Endothelial cell of umbilical vein (primary cell): ENCODE results near the gene CKS1B. TPM values are rescaled to one million over a fixed set of nuclear protein-coding genes. Genes with fewer than 3 reads are reported as not detected.

Experiments
- BruUV-seq: library from RNA; stranded (reverse); fragments of 400-500 nt; replicated peaks from 2 replicates; lab custom pipeline; 2021; lab: Mats Ljungman, UMichigan
- CTCF ChIA-PET: fragments of 300-600, 350-600 bp; sonication (Branson Sonifier 250); formaldehyde crosslinking; loops from one replicate; lab custom pipeline; 2021; ENCODE audit warnings: antibody characterized with exemption, inconsistent platforms; lab: Charles Lee
- POLR2A ChIA-PET: fragments of 300-600, 350-600 bp; sonication (Branson Sonifier 250); formaldehyde crosslinking; loops from one replicate; lab custom pipeline; 2021; ENCODE audit warnings: antibody characterized with exemption, inconsistent platforms; lab: Charles Lee
- DNase-seq: peaks from one replicate; pipeline ENCODE4 v3.0.0-alpha.2; 2011; ENCODE audit warnings: low read depth, low spot score
- FAIRE-seq: peaks from 2 replicates; lab custom pipeline; 2011; peaks lifted over from hg19 to GRCh38; lab: Jason Lieb, UNC
- H2AFZ ChIP-seq: 2 replicates; pipeline ENCODE4 v1.6.0; 2012; ENCODE audit warnings: low read depth, low read length, control low read depth, inconsistent platforms
- H3K27ac ChIP-seq: 2 replicates; pipeline ENCODE4 v1.5.1; 2011; ENCODE audit warnings: low read depth, mild to moderate bottlenecking, control low read depth, low read length, moderate library complexity; ENCODE audit not compliant: insufficient read depth
- H3K27me3 ChIP-seq, 2 experiments: 2 replicates each; pipeline versions ENCODE4 v1.6.0 to v1.6.1; 2011; ENCODE audit warnings: low read length in 2 of 2, mixed read lengths in 1 of 2; ENCODE audit not compliant: control insufficient read depth in 2 of 2, insufficient read depth in 2 of 2
- H3K36me3 ChIP-seq, 2 experiments: 2 replicates in 1 of 2; 3 replicates in 1 of 2; pipeline ENCODE4 v1.5.1; 2011; ENCODE audit warnings: low read length in 2 of 2, mild to moderate bottlenecking in 1 of 2, moderate library complexity in 1 of 2; ENCODE audit not compliant: control insufficient read depth in 2 of 2, insufficient read depth in 2 of 2; ENCODE audit errors: extremely low read depth in 1 of 2
- H3K4me1 ChIP-seq: 3 replicates; pipeline ENCODE4 v1.5.1; 2011; ENCODE audit warnings: mild to moderate bottlenecking, low read length; ENCODE audit not compliant: control insufficient read depth, insufficient read depth; ENCODE audit errors: extremely low read depth
- H3K4me2 ChIP-seq: 2 replicates; pipeline ENCODE4 v1.6.1; 2011; ENCODE audit warnings: low read length, control low read depth, mixed read lengths; ENCODE audit not compliant: insufficient read depth
- H3K4me3 ChIP-seq, 3 experiments: fragments of 200-600 bp in 1 of 3; sonication (generic), shearing (Covaris generic) in 1 of 3; replicated peaks in 1 of 3; 2 replicates each; pipeline ENCODE4 v1.5.1; 2011 to 2016; ENCODE audit warnings: control low read depth in 3 of 3, low read length in 3 of 3, mild to moderate bottlenecking in 2 of 3, inconsistent platforms in 1 of 3, low read depth in 1 of 3, moderate library complexity in 1 of 3; ENCODE audit not compliant: insufficient read depth in 1 of 3
- H3K79me2 ChIP-seq: 2 replicates; pipeline ENCODE4 v1.6.0; 2012; ENCODE audit warnings: low read length, inconsistent platforms; ENCODE audit not compliant: control insufficient read depth, insufficient read depth
- H3K9ac ChIP-seq: replicated peaks from 2 replicates; pipeline ENCODE3; 2011; ENCODE audit warnings: low read length, control low read depth; ENCODE audit not compliant: insufficient read depth; ENCODE audit errors: extremely low read depth
- H3K9me1 ChIP-seq: replicated peaks from 3 replicates; pipeline ENCODE4 v1.6.0; 2011; ENCODE audit warnings: mild to moderate bottlenecking, low read length; ENCODE audit not compliant: control insufficient read depth, insufficient read depth; ENCODE audit errors: extremely low read depth
- H3K9me3 ChIP-seq: replicated peaks from 2 replicates; pipeline ENCODE4 v1.5.1; 2012; ENCODE audit warnings: low read length, inconsistent platforms; ENCODE audit not compliant: control insufficient read depth, insufficient read depth
- H4K20me1 ChIP-seq: replicated peaks from 2 replicates; pipeline ENCODE3; 2011; ENCODE audit warnings: mild to moderate bottlenecking, low read length; ENCODE audit not compliant: control insufficient read depth, insufficient read depth; ENCODE audit errors: extremely low read depth
- EZH2 ChIP-seq: IDR thresholded peaks from 2 replicates; pipeline ENCODE4 v1.6.1; 2012; ENCODE audit warnings: borderline replicate concordance, low read depth, mild to moderate bottlenecking, moderate library complexity, low read length, inconsistent platforms; ENCODE audit not compliant: severe bottlenecking
- FOS ChIP-seq: IDR thresholded peaks from 2 replicates; pipeline ENCODE4 v1.6.1; 2011; ENCODE audit warnings: mild to moderate bottlenecking, low read length, moderate library complexity, borderline replicate concordance; ENCODE audit not compliant: insufficient read depth
- GATA2 ChIP-seq: IDR thresholded peaks from 2 replicates; pipeline ENCODE4 v1.7.0; 2011; ENCODE audit warnings: low read depth, mild to moderate bottlenecking, moderate library complexity, mixed read lengths, low read length; ENCODE audit not compliant: insufficient read length, insufficient read depth
- JUN ChIP-seq: IDR thresholded peaks from 2 replicates; pipeline ENCODE4 v1.6.1; 2011; ENCODE audit warnings: borderline replicate concordance, low read depth; ENCODE audit not compliant: insufficient read length, insufficient read depth
- MYC ChIP-seq: IDR thresholded peaks from one replicate; pipeline ENCODE4 v1.6.1; 2011; ENCODE audit warnings: mild to moderate bottlenecking, low read depth, low read length
- POLR2A ChIP-seq: IDR thresholded peaks from 2 replicates; pipeline ENCODE4 v1.6.1; 2012; ENCODE audit warnings: low read depth, mild to moderate bottlenecking, control low read depth, low read length
- POLR2AphosphoS5 ChIP-seq: IDR thresholded peaks from 2 replicates; pipeline ENCODE4 v1.6.1; 2012; ENCODE audit warnings: low read depth, mild to moderate bottlenecking, control low read depth, low read length, moderate library complexity; ENCODE audit not compliant: insufficient read depth
- dilution Hi-C: fragments of 300-500 bp; cut with MboI; formaldehyde crosslinking; loops from one replicate; pipeline ENCODE4 v1.15.0; 2019; ENCODE audit warnings: low sequenced_read_pairs; ENCODE audit not compliant: extremely low pct_ligation_motif_present
- intact Hi-C: fragments of 100-400 bp; cut with micrococcal nuclease; formaldehyde crosslinking; loops from one replicate; pipeline ENCODE4 v1.10.0; 2022
- polyA plus RNA-seq, 4 experiments: library from polyadenylated mRNA; depleted of rRNA in 3 of 4; stranded (reverse) in 3 of 4; unstranded in 1 of 4; fragments of >200 nt; gene quantifications; 2 replicates each; pipeline versions ENCODE4 v1.2.1 to v1.2.3, GENCODE V29; 2011 to 2012; ENCODE audit warnings: missing spikeins in 1 of 4
- total RNA-seq: library from RNA; stranded (reverse); gene quantifications from 2 replicates; pipeline ENCODE4 v1.2.3, GENCODE V29; 2021
- TF ChIP-seq, protein P1 (sequence below): IDR thresholded peaks from 2 replicates; pipeline ENCODE4 v1.6.1; 2011; ENCODE audit not compliant: insufficient read depth, insufficient read length
- TF ChIP-seq, protein P2 (sequence below), 2 donors: IDR thresholded peaks; 1 replicate in 1 of 2; 2 replicates in 1 of 2; pipeline ENCODE4 v1.5.1; 2011; ENCODE audit warnings: low read length in 2 of 2, mild to moderate bottlenecking in 2 of 2, moderate library complexity in 2 of 2, control low read depth in 1 of 2, inconsistent platforms in 1 of 2, low read depth in 1 of 2; ENCODE audit not compliant: insufficient read depth in 1 of 2; ENCODE audit errors: extremely low read depth in 1 of 2

CKS1B gene
- total and polyA plus RNA-seq, 2 donors (not counting 3 experiments of a cell fraction or from before 2014, with no cell fraction given), result 126 to 280 TPM

DNA sequence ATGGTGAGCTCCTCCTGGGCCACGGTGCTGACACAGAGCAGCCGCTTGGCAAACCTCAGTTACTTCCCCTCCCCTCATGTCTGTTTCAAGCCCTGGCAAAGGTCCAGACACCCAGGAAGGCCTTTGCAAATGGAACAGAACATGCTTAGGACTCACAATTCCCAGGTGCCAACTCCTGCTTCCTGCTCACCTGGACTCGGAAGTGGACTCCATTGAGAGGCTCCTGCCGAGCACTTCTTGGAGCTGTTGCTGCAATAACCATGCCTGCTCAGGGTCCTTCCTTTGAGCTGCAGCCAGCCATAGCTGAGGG is 48.4 kb downstream of the CKS1B start:
- dilution Hi-C loops (no loop called here), intact Hi-C loops (no loop called here)
- no peak overlapping the region for H3K9ac ChIP-seq
- H3K4me3 ChIP-seq, result no peak overlapping the region
- H3K27ac ChIP-seq, result no peak overlapping the region
- no peaks in the 10 kb centered on the region for H3K9me1 ChIP-seq
- BruUV-seq, result no TSS peak
- no peaks in the 10 kb centered on the region for H4K20me1 ChIP-seq
- ChIA-PET CTCF (interaction anchor here (1.0 to 2.5 kb wide), 5 partner anchors 17 to 79 kb away, joined by 3 to 7 read pairs (median 4); no protein-coding TSS in a partner anchor), POLR2A (no interaction called here)
- no peaks in the 10 kb centered on the region for H3K27me3 ChIP-seq
- no peaks in the 10 kb centered on the region for H3K79me2 ChIP-seq
- DNase-seq, result no peak
- no peak for FAIRE-seq
- TF ChIP-seq EZH2, result no peak
- TF ChIP-seq POLR2AphosphoS5, result no peak
- TF ChIP-seq, protein P1, sequence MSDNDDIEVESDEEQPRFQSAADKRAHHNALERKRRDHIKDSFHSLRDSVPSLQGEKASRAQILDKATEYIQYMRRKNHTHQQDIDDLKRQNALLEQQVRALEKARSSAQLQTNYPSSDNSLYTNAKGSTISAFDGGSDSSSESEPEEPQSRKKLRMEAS, result no peak
- no peak for TF ChIP-seq FOS
- TF ChIP-seq JUN, result no peak
- TF ChIP-seq, protein P2, sequence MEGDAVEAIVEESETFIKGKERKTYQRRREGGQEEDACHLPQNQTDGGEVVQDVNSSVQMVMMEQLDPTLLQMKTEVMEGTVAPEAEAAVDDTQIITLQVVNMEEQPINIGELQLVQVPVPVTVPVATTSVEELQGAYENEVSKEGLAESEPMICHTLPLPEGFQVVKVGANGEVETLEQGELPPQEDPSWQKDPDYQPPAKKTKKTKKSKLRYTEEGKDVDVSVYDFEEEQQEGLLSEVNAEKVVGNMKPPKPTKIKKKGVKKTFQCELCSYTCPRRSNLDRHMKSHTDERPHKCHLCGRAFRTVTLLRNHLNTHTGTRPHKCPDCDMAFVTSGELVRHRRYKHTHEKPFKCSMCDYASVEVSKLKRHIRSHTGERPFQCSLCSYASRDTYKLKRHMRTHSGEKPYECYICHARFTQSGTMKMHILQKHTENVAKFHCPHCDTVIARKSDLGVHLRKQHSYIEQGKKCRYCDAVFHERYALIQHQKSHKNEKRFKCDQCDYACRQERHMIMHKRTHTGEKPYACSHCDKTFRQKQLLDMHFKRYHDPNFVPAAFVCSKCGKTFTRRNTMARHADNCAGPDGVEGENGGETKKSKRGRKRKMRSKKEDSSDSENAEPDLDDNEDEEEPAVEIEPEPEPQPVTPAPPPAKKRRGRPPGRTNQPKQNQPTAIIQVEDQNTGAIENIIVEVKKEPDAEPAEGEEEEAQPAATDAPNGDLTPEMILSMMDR (IDR thresholded peaks at IDR 0.05; ENCODE audit: extremely low read depth in 1 of 2, insufficient read depth in 1 of 2, low read depth in 1 of 2, low read length in 2 of 2), result no peak
- TF ChIP-seq GATA2, result no peak
- TF ChIP-seq MYC, result no peak
- no peak for TF ChIP-seq POLR2A
- no peaks in the 10 kb centered on the region for H3K9me3 ChIP-seq
- H3K4me1 ChIP-seq, result peaks cover 2% of the 10 kb centered on the region
- H2AFZ ChIP-seq, result no peak overlapping the region
- H3K4me2 ChIP-seq, result no peak overlapping the region
- H3K36me3 ChIP-seq, result no peaks in the 10 kb centered on the region
